NCI-H2171 treated with DMSO at 0.1 percent for 48 hours (cell line): ENCODE measurements around the gene EARS2.
"Not testable (repeated sequence)": the region's sequence is repeated elsewhere in the genome, so short reads cannot be mapped to it uniquely, and the experiment has no call there.

Source experiments
- DNase-seq: peaks from one replicate; lab custom pipeline; 2025; lab: John Stamatoyannopoulos, UW

EARS2 gene

DNA sequence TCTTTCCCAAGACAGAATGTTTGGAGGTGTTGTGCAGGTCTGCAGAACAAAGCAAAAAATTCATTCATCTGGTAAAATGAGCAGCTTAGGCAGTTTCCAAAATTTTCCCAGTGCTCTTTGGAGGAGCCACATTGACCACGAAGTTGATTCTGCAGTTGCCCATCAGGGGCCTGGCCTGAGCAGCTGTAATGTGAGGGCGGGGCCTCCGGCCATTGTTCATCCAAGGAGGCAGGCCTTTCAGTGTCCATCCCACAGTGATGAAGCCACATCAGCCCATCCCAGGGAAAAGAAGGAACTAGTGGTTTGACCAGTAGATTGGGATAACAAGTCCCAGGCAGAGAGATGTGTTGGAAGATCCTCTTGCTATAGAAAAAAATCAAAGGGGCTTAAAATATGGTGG is 10.5 kb upstream of the EARS2 start:
- DNase-seq = no peak

DNA sequence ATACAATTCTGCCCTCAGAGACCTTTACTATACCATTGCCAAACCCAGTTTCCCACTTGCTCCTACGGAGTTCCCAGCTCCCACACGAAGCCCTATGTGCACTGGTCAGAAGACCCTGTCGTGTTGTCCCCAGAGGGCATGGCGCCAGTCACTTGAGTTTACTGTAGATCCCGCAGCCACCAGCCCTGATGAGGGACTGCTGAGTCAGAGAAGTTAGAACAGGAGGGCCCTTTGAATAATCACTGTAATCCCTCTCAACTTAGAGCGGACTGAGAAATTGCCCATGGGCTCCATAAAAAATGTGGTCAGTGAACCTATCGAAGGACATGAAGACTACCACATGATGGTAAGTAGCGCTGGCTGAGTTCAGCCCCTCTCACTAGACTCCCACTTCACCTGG is 9.6 kb upstream of the EARS2 start:
- no peak for DNase-seq

DNA sequence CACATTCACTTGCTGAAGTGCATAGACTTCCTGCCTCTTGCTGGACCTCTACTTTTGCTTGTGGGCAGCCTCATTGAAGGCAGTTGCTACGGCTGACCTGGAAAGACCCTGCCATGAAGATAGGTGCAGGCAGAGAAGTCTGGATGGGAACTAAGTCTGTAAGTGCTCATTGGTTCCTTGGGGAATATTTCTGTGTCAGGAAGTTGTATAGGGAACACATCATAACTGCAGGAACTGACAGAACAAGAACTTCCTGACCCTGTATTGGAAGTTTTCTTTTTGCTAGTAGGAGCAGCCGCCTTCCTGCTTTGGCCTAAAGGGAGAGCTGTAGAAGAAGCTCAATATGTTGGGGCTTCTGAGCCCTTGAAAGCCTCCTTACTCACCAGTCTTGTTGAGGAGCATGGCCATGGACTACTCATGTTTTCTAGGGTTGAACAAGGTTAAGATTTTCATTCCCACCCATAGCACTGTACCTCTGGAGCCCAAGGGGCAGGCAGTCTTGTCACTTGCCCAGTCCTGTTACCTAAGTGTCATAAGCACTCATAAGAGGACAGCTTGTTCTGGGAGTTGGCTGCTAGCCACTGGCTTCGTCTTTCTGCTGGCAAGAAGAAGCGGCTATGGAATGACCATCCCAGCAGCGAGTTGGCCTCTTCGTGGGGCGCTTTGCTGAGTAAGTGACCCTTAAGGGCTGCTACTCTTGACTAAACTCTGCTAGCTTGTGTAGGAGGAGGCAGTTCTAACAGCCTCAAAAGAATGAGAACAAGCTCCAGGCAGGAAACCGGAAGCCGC is 7.6 kb upstream of the EARS2 start:
- no peak for DNase-seq

DNA sequence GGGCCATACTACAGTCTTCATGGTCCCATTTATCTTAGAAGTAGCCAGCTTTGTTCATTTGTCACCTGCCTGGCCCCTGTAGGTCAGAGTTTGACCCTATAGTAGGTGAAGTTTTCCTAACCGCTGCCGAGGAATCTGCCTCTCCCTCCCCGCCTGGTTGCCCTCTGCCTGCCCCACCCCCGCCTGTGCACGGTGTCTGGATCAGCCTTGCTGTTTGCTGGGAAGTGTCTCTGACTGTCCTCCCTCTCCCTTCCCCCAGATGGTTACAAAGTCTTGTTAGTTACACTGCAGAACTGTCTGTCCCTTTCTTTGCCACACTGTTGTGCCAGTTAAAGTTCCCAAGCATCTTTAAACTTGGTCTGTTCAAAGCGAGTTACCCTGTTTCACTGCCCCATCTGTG is 6.0 kb upstream of the EARS2 start:
- DNase-seq = no peak

DNA sequence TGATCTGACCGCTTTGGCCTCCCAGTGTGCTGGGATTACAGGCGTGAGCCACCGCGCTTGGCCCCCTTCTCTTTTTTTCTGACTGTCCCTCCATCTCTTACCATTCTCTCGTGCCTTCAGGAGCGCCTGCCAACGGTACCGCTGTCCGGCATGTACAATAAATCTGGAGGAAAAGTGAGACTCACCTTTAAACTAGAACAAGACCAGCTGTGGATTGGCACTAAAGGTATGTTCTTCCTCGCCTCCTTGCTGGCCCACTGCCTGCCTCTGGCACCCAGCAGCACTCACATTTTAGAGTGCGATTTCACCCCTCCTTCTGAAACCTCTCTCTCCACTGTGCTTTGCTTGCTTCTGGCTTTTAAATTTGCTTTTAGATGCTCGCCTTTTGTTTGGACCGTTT is 5.4 kb upstream of the EARS2 start:
- no peak for DNase-seq

DNA sequence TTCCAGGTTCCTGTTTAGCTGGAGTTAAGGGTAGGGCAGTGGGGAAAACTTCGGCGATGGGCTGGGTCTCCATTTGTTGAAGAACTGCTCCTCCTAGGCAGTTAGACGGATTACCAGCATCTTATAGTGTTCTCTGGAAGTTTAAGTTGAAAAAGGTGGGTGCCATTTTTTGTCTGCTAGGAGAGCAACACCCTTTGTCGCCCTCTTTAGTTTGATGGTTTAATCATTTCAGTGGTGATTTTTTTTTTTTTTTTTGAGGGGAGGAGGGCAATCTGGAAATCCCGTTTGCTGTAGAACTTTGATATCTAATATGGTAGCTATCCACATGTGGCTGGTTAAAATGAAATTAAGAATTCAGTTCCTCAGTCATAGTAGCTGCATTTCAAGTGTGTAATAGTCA is 4.4 kb upstream of the EARS2 start:
- DNase-seq = no peak

DNA sequence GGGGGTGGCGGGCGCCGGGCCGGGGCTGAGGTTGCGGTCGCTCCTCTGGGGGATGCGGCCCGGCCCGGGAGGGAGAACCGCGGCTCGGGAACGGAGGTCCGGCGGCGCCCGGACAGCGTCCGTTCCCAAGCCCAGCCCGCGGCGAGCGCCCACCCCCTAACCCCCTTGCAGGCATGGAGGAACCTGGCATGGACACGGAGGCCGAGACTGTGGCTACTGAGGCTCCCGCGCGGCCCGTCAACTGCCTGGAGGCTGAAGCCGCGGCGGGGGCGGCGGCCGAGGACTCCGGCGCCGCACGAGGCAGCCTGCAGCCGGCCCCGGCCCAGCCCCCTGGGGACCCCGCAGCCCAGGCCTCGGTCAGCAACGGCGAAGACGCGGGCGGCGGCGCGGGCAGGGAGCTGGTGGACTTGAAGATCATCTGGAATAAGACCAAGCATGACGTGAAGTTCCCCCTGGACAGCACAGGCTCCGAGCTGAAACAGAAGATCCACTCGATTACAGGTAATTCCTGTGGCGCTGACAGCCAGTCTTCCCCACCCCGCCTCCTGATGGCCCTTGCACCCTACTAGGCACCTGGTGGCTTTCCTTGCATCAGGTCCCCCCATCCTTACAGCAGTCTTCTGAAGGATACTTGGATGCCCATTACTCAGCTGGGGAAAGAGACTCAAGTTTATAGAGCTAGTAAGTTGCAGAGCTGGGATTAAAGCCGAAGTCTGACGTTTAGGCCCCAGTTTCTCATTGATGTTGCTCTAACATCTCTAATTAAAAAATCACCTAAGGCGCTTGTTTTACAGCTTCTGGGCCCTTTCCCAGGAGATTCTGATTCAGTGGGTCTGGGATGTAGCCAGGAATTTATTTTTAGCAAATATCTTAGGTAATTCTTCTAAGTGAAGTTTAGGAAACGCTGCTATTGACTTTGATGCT is 891 bp upstream of the EARS2 start:
- no peak for DNase-seq

DNA sequence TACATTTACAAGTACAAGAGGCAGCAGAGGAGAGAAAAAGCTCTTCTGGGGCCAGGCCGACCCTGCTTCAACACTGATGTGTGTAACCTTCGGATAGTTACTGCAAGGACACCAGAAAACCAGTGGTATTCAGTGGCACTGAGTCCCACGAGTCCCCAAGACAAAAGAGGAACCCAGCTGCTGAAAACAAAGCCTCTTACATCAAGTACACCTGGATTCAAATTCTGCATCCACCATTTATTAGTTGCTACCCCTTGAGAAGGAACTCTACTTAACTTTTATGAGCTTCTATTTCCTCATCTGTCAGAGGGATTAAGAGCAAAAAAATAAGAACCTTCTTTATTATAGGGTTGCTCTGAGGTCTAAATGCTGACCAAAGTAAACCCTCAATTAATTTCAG is 2.6 kb downstream of the EARS2 start:
- DNase-seq = no peak

DNA sequence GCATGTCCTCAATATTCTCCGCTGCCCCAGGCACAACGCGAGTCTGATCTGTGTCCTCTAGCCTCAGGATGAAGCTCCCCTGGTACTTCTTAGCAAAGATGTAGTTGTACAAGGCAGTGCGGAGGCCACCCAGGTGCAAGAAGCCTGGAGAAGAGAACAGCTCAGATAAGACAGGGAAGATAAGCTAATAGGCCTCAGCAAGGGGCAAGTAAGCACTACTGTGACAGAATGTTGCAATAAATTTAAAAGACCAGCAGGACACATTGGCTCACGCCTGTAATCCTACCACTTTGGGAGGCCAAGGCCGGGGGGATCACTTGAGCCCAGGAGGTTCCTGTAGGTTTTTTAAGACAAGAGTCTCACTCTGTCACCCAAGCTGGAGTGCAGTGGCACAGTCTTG is 5.0 kb downstream of the EARS2 start:
- DNase-seq = no peak

DNA sequence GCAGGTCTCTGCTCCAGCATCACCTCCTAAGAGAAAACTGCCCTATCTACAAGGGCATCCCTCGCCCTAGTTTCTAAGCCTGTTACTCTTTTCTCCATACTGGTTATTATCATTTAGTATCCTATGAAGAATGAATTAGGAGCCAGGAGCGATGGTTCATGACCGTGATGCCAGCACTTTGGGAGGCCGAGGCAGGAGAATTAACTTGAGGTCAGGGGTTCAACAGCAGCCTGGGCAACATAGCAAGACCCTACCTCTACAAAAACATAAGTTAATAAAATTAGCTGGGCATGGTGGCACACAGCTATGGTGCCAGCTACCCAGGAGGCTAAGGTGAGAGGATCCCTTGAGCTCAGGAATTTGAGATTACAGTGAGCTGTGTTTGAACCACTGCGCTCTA is 7.2 kb downstream of the EARS2 start:
- no peak for DNase-seq

DNA sequence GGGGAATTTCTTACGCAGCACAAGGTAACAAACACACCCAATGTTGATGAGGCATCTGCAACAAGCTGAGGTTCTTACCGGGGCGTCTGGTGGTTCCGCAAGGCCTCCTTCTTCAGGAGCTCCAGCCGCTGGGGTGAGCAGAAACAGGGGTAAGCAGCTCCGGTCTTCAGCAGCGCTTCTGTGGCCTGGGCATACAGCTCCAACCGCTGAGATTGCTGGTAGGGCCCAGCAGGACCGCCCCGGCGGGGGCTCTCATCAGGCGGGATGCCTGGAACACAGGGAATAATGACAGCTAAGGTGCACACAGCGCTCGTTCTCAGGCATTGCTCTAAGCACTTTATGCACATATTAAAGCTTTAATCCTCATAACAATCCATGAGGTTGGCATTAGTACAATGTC is 12.7 kb downstream of the EARS2 start:
- no peak for DNase-seq

DNA sequence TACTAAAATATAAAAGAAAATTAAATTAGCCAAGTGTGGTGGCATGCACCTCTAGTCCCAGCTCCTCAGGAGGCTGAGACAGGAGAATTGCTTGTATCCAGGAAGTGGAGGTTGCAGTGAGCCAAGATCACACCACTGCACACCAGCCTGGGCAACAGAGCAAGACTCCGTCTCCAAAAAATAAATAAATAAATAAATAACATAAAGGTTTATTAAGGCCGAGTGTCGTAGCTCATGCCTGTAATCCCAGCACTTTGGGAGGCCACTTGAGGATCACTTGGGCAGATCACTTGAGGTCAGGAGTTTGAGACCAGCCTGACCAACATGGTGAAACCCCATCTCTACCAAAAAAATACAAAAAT is 16.4 kb downstream of the EARS2 start:
- not testable (repeated sequence) for DNase-seq

DNA sequence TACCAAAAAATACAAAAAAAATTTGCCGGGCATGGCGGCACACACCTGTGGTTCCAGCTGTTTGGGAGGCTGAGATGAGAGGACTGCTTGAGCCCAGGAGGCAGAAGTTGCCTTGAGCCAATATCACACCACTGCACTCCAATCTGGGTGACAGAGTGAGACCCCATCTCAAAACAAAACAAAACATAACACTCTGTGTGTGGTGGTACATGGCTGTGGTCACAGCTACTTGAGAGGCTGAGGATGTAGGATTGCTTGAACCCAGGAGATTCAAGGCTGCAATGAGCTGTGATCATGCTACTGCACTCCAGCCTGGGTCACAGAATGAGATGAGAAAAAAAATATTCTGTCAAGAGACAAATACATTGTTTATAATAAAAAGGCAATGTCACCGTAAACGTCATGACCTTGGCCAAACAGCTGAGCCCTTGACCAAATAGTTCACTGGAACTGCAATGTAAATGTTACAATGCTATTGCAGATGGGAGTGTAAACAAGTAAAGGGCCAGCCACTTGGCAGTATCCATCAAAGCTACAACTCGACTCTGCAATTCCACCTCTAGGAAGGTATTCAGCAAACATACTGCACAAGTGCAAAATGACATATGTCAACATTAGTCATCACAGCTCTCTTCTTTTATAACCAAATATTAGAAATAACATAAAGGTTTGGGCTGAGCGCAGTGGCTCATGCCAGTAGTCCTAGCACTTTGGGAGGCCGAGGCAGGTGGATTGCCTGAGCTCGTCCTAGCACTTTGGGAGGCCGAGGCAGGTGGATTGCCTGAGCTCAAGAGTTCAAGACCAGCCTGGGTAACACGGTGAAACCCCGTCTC is 16.9 kb downstream of the EARS2 start:
- DNase-seq = no peak

DNA sequence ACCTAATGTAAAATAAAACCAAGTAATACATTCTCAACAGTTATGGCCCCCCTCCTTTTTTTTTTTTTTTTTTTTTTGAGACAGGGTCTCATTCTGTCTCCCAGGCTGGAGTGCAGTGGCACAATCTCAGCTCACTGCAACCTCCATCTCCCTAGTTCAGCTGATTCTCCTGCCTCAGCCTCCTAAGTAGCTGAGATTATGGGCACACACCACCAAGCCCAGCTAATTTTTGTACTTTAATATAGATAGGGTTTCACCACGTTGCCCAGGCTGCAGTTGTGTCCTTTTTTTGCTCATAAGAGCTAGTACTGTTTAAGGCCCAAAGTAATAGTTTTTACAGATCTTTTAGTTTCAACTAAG is 18.3 kb downstream of the EARS2 start:
- DNase-seq = no peak

DNA sequence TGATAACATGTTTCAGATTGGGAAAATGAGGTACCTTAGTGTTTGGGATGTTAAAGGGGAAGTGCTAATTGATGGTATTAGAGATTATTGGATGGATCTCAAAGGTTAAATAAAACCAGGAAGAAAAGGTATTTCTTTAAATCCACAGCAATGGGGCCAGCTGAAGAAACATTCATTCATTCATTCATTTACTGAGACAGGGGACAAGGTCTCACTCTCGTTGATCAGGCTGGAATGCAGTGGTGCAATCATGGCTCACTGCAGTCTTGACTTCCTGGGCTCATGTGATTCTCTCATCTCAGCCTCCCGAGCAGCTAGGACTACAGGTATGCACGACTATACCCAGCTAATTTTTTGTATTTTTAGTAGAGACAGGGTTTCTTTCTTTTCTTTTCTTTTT is 19.8 kb downstream of the EARS2 start:
- DNase-seq = no peak

DNA sequence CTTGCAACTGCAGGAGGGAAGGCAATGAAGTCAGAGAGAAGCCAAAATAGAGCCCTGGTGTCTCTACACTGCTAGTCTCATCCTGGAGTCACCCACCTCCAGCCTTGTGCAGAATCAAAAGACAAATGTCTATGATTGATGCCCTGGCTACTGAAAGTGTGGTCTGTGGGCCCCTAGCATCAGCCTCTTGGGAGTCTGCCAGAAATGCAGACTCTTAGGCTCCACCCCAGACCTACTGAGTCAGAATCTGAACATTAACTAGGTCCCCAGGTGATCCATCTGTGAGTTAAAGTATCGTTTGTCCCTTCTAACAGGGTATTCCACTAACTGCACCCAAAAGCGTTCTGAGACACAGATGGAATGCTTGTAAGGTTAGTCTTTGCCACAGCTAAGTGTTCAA is 21.2 kb downstream of the EARS2 start:
- DNase-seq = no peak

DNA sequence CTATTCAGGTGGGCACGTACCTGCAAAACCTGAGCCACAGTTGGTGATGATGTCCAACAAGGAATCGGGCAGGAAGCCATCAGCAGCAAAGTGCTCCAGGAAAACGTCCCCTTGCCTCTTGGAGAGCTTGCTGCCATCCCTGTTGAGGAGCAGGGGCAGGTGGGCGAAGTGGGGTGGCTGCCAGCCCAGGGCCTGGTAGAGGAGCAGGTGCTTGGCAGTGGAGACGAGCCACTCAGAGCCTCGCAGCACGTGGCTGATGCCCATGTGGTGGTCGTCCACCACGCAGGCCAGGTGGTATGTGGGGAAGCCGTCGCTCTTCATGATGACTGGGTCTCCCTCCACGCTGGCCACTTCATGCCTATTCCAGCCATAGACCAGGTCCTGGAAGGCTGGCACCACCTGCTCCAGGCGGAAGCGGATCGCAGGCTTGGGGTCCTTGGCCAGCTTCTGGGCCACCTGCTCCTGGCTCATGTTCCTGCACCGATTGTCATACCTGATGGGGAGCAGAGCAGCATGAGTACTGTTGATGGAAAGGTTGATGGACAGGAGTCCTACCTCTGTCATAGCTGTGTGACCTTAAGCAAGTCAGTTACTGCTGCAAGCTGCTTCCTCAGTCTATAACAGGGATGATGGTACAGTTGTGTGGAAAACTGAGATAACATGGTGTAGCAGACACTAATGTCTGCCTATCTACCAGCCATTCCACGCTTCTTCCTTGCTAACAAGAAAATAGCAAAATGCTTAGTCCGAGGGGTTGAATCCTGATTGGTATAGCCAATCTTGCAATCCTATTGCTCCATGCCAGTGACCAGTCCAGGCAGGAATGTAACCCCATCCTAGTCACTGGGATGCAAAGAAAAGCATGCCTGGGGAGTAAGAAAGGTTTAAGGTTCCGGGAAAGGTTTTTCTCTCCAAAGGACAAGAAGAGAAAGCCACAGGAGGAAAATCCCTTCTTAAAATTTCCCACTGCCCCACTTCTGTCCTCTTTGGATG is 22.0 kb downstream of the EARS2 start:
- DNase-seq = no peak

DNA sequence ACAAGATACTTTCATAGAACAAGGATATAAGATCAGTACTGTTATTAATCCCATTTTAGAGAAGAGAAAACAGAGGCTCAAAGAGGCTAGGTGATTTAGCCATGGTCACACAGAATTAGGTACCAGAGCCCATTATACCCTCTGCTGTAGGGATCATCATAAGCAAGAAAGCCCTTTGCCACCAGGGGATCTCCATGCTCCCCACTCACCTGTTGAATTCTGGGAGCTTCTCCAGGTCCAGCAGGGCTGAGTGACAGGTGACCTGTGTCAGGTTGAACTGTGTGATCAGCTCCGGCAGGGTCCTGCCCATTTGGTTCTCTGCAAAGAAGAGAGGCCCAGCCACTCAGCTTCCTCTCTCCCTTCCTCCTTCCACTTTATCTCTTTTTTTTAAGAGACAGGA is 24.7 kb downstream of the EARS2 start:
- DNase-seq = no peak

DNA sequence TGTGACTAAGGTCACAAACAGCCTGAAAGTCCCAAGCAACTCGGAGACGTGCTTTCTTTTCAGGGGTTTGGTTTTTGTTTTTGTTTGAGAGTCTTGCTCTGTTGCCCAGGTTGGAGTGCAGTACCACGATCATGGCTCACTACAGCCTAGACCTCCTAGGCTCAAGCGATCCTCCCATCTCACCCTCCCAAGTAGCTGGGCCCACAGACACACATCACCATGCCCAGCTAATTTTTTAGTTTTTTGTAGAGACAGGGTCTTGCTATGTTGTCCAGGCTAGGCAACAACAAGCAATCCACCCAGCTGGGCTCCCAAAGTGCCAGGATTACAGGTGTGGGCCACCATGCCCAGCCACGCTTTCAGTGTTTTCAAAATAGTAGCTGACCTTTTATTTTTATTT is 27.1 kb downstream of the EARS2 start:
- DNase-seq = no peak

DNA sequence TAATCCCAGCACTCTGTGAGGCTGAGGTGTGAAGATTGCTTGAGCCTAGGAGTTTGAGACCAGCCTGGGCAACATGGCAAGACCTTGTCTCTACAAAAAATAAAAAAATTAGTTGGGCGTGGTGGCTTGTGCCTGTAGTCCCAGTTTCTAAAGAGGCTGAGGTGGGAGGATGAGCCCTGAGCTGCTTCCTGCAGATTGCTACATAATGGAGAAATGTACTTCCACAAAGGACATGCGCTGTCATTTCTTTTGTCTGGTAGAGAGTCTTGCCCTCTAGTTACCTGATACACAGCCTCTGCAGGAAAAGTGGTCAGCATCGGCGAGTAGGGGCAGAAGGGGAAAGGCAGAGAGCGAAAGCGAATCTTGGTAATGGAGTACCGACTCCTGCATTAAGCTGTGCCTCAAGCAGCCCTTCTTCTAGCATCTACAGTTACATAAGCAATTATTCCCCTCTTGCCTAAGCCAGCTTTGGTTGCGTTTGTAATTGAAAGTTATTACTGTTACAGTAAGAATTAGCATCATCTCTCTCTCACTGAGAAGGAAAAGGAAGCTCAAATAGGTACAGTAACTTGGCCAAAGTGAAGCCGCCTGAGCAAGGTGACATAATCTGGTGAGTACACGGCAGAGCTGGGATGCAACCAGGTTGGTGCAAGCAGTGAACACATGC is 28.4 kb downstream of the EARS2 start:
- no peak for DNase-seq
